T-helper 17 cell (primary cell): ENCODE data around the gene COX8A. TPM values are rescaled to one million over a fixed set of nuclear protein-coding genes. Genes with fewer than 3 reads are reported as not detected.

Experiments
- ATAC-seq: fragments of 150-1000 bp; cut with Tn5 transposase; 2 replicates; pipeline ENCODE4 v1.10.0; 2021; ENCODE audit warnings: mild to moderate bottlenecking, moderate library complexity
- DNase-seq, 3 donors: peaks; one replicate each; pipeline versions ENCODE4 v3.0.0 to v3.0.0-alpha.2; 2020 to 2021
- H3K9me3 ChIP-seq: one replicate; pipeline ENCODE4 v1.7.0; 2013; ENCODE audit warnings: low read length, mild to moderate bottlenecking; ENCODE audit not compliant: control insufficient read depth, poor library complexity, severe bottlenecking
- H3K27ac Mint-ChIP-seq: one replicate; pipeline ENCODE4 v1.8.0; 2022; ENCODE audit warnings: mild to moderate bottlenecking, moderate library complexity, mixed read lengths
- H3K27me3 Mint-ChIP-seq: one replicate; pipeline ENCODE4 v1.8.0; 2022; ENCODE audit warnings: mixed read lengths
- H3K36me3 Mint-ChIP-seq: one replicate; pipeline ENCODE4 v1.8.0; 2022; ENCODE audit warnings: low read depth, mixed read lengths
- H3K4me1 Mint-ChIP-seq: one replicate; pipeline ENCODE4 v1.8.0; 2022; ENCODE audit warnings: mild to moderate bottlenecking, mixed read lengths
- H3K4me3 Mint-ChIP-seq: one replicate; pipeline ENCODE4 v1.8.0; 2022; ENCODE audit warnings: mild to moderate bottlenecking, moderate library complexity, mixed read lengths
- total RNA-seq, 4 donors: library from RNA in 2 of 4; stranded (reverse) in 2 of 4; gene quantifications; one replicate each; pipeline ENCODE4 v1.2.3 and lab custom pipeline; 2022 to 2026

Gene COX8A
- total RNA-seq, 2 donors from 2014 or later, result 108 to 129 TPM

GRCh38 chr11:64000740-64001483 is 26.5 kb downstream of the COX8A start:
- Mint-ChIP-seq H3K27me3 (no peaks in the 10 kb centered on the region), H3K4me1 (peaks cover 9% of the 10 kb centered on the region), H3K4me3 (peak overlapping the region; percentile 82), H3K36me3 (peaks cover 5% of the 10 kb centered on the region), H3K27ac (peak overlapping the region; percentile 37)
- no peak for DNase-seq
- no peak for ATAC-seq
- no peaks in the 10 kb centered on the region for H3K9me3 ChIP-seq

GRCh38 chr11:64001484-64002420 is 27.3 kb downstream of the COX8A start:
- peak overlapping the region; percentile 64 for H3K4me3 Mint-ChIP-seq
- H3K27me3 Mint-ChIP-seq, result peaks cover 8% of the 10 kb centered on the region
- DNase-seq, result no peak
- ATAC-seq, result no peak
- peak overlapping the region; percentile 37 for H3K27ac Mint-ChIP-seq
- H3K9me3 ChIP-seq, result no peaks in the 10 kb centered on the region
- peaks cover 9% of the 10 kb centered on the region for H3K4me1 Mint-ChIP-seq
- peaks cover 5% of the 10 kb centered on the region for H3K36me3 Mint-ChIP-seq

GRCh38 chr11:64003807-64004589 is 29.6 kb downstream of the COX8A start:
- DNase-seq (no peak), ATAC-seq (no peak)
- Mint-ChIP-seq H3K4me1 (peaks cover 16% of the 10 kb centered on the region), H3K36me3 (peaks cover 3% of the 10 kb centered on the region), H3K27me3 (peaks cover 30% of the 10 kb centered on the region), H3K4me3 (no peak overlapping the region), H3K27ac (no peak overlapping the region)
- H3K9me3 ChIP-seq, result no peaks in the 10 kb centered on the region

- ATAC-seq (no peak), DNase-seq (no peak)
- Mint-ChIP-seq H3K4me3 (no peak overlapping the region), H3K4me1 (peaks cover 16% of the 10 kb centered on the region), H3K27ac (no peak overlapping the region), H3K27me3 (peaks cover 31% of the 10 kb centered on the region), H3K36me3 (peaks cover 3% of the 10 kb centered on the region)
- H3K9me3 ChIP-seq, result no peaks in the 10 kb centered on the region
These were observed 30.2 kb downstream of the COX8A start for GRCh38 chr11:64004590-64004984.

GRCh38 chr11:64005691-64006090 is 31.3 kb downstream of the COX8A start:
- Mint-ChIP-seq H3K27ac (no peak overlapping the region), H3K27me3 (peaks cover 31% of the 10 kb centered on the region), H3K4me1 (peaks cover 16% of the 10 kb centered on the region), H3K36me3 (peaks cover 7% of the 10 kb centered on the region), H3K4me3 (no peak overlapping the region)
- H3K9me3 ChIP-seq, result no peaks in the 10 kb centered on the region
- DNase-seq (no peak), ATAC-seq (no peak)

- no peak overlapping the region for H3K27ac Mint-ChIP-seq
- DNase-seq (no peak), ATAC-seq (no peak)
- no peaks in the 10 kb centered on the region for H3K9me3 ChIP-seq
- peaks cover 9% of the 10 kb centered on the region for H3K36me3 Mint-ChIP-seq
- H3K4me3 Mint-ChIP-seq, result peak overlapping the region; percentile 85
- peaks cover 16% of the 10 kb centered on the region for H3K4me1 Mint-ChIP-seq
- peaks cover 31% of the 10 kb centered on the region for H3K27me3 Mint-ChIP-seq
These were observed 32.0 kb downstream of the COX8A start for GRCh38 chr11:64006398-64006797.

- Mint-ChIP-seq H3K4me3 (peak overlapping the region; percentile 85), H3K36me3 (peaks cover 9% of the 10 kb centered on the region), H3K27me3 (peaks cover 31% of the 10 kb centered on the region), H3K4me1 (peaks cover 13% of the 10 kb centered on the region), H3K27ac (peak overlapping the region; percentile 39)
- ATAC-seq, result peak; percentile 20
- no peaks in the 10 kb centered on the region for H3K9me3 ChIP-seq
- no peak for DNase-seq
These were observed 32.8 kb downstream of the COX8A start for GRCh38 chr11:64007160-64007628.

- Mint-ChIP-seq H3K27ac (peak overlapping the region; percentile 39), H3K4me1 (peaks cover 13% of the 10 kb centered on the region), H3K27me3 (peaks cover 31% of the 10 kb centered on the region), H3K4me3 (peak overlapping the region; percentile 85), H3K36me3 (peaks cover 9% of the 10 kb centered on the region)
- no peaks in the 10 kb centered on the region for H3K9me3 ChIP-seq
- DNase-seq (no peak), ATAC-seq (peak; percentile 67)
These were observed 33.3 kb downstream of the COX8A start for GRCh38 chr11:64007629-64008282.

- H3K27ac Mint-ChIP-seq, result no peak overlapping the region
- H3K4me1 Mint-ChIP-seq, result peaks cover 13% of the 10 kb centered on the region
- H3K36me3 Mint-ChIP-seq, result peaks cover 9% of the 10 kb centered on the region
- H3K27me3 Mint-ChIP-seq, result peaks cover 31% of the 10 kb centered on the region
- DNase-seq (no peak), ATAC-seq (no peak)
- peak overlapping the region; percentile 85 for H3K4me3 Mint-ChIP-seq
- no peaks in the 10 kb centered on the region for H3K9me3 ChIP-seq
These were observed 34.0 kb downstream of the COX8A start for GRCh38 chr11:64008283-64008913.

- H3K27ac Mint-ChIP-seq, result no peak overlapping the region
These were observed 34.7 kb downstream of the COX8A start for GRCh38 chr11:64008914-64009633.

GRCh38 chr11:64009710-64010109 is 35.3 kb downstream of the COX8A start:
- ATAC-seq, result no peak

More at GRCh38 chr11:64008914-64009633, 34.7 kb downstream of the COX8A start:
- peaks cover 9% of the 10 kb centered on the region for H3K36me3 Mint-ChIP-seq
- ATAC-seq (no peak), DNase-seq (no peak)
- no peaks in the 10 kb centered on the region for H3K9me3 ChIP-seq
- H3K4me1 Mint-ChIP-seq, result peaks cover 12% of the 10 kb centered on the region
- no peak overlapping the region for H3K4me3 Mint-ChIP-seq
- H3K27me3 Mint-ChIP-seq, result peaks cover 31% of the 10 kb centered on the region

More at GRCh38 chr11:64009710-64010109, 35.3 kb downstream of the COX8A start:
- H3K4me1 Mint-ChIP-seq, result peaks cover 12% of the 10 kb centered on the region
- no peaks in the 10 kb centered on the region for H3K9me3 ChIP-seq
- H3K36me3 Mint-ChIP-seq, result peaks cover 9% of the 10 kb centered on the region
- no peak overlapping the region for H3K4me3 Mint-ChIP-seq
- no peak for DNase-seq
- no peak overlapping the region for H3K27ac Mint-ChIP-seq
- peaks cover 31% of the 10 kb centered on the region for H3K27me3 Mint-ChIP-seq
